Caco-2 (cell line): ENCODE measurements around the gene REPIN1. TPM values are rescaled to one million over a fixed set of nuclear protein-coding genes. Genes with fewer than 3 reads are reported as not detected.
A peak's percentile ranks its signal among the peaks of the same experiment; 100 is the strongest.

ENCODE experiments used
- BruUV-seq: library from RNA; stranded (reverse); fragments of 400-500 nt; replicated peaks from 2 replicates; lab custom pipeline; 2021; lab: Mats Ljungman, UMichigan
- CTCF ChIA-PET: fragments of 300-600 bp; sonication (Branson Sonifier 250); formaldehyde crosslinking; loops from one replicate; lab custom pipeline; 2022; ENCODE audit warnings: antibody characterized with exemption; lab: Charles Lee
- POLR2A ChIA-PET: fragments of 300-600 bp; sonication (Branson Sonifier 250); formaldehyde crosslinking; loops from one replicate; lab custom pipeline; 2022; ENCODE audit warnings: antibody characterized with exemption; lab: Charles Lee
- DNase-seq, 2 experiments: peaks; one replicate each; pipeline versions ENCODE4 v3.0.0 to v3.0.0-alpha.2; 2020 to 2022
- H3K27me3 ChIP-seq: replicated peaks from 2 replicates; pipeline ENCODE4 v1.6.0; 2011; ENCODE audit warnings: low read length; ENCODE audit not compliant: control insufficient read depth, insufficient read depth
- H3K36me3 ChIP-seq: 2 replicates; pipeline ENCODE4 v1.5.1; 2011; ENCODE audit warnings: low read length; ENCODE audit not compliant: control insufficient read depth, insufficient read depth
- H3K4me1 ChIP-seq: fragments of 250-450 bp; sonication (Bioruptor Pico); 2 replicates; pipeline ENCODE4 v1.5.1; 2020; ENCODE audit warnings: mild to moderate bottlenecking
- H3K4me3 ChIP-seq: 2 replicates; pipeline ENCODE4 v1.5.1; 2011; ENCODE audit warnings: low read depth, mild to moderate bottlenecking, control low read depth, low read length
- H3K9me3 ChIP-seq: fragments of 250-450 bp; sonication (Bioruptor Pico); 2 replicates; pipeline ENCODE4 v1.5.1; 2020; ENCODE audit warnings: mild to moderate bottlenecking, moderate library complexity
- H3K27ac Mint-ChIP-seq: one replicate; pipeline ENCODE4 v1.8.0; 2022; ENCODE audit warnings: mixed read lengths; ENCODE audit not compliant: unreplicated experiment
- H3K27me3 Mint-ChIP-seq: one replicate; pipeline ENCODE4 v1.8.0; 2022; ENCODE audit warnings: mixed read lengths; ENCODE audit not compliant: insufficient read depth, unreplicated experiment
- H3K36me3 Mint-ChIP-seq: one replicate; pipeline ENCODE4 v1.8.0; 2022; ENCODE audit warnings: mild to moderate bottlenecking, mixed read lengths; ENCODE audit not compliant: insufficient read depth, unreplicated experiment
- H3K4me1 Mint-ChIP-seq: one replicate; pipeline ENCODE4 v1.8.0; 2022; ENCODE audit warnings: low read depth, mixed read lengths; ENCODE audit not compliant: unreplicated experiment
- H3K4me3 Mint-ChIP-seq: one replicate; pipeline ENCODE4 v1.8.0; 2022; ENCODE audit warnings: mild to moderate bottlenecking, moderate library complexity, mixed read lengths; ENCODE audit not compliant: unreplicated experiment
- H3K9me3 Mint-ChIP-seq: one replicate; pipeline ENCODE4 v1.8.0; 2022; ENCODE audit warnings: mixed read lengths; ENCODE audit not compliant: unreplicated experiment
- CTCF ChIP-seq, 2 experiments: fragments of 200-600 bp in 1 of 2; IDR thresholded peaks; 1 replicate in 1 of 2; 2 replicates in 1 of 2; pipeline versions ENCODE4 v1.5.1 to v1.8.0; 2011 to 2022; ENCODE audit warnings: antibody characterized with exemption in 1 of 2, control low read depth in 1 of 2, inconsistent platforms in 1 of 2, low read depth in 1 of 2, low read length in 1 of 2, mild to moderate bottlenecking in 1 of 2, moderate library complexity in 1 of 2; ENCODE audit not compliant: insufficient read depth in 1 of 2, severe bottlenecking in 1 of 2, unreplicated experiment in 1 of 2
- intact Hi-C: fragments of 100-400 bp; cut with micrococcal nuclease; formaldehyde crosslinking; loops from one replicate; pipeline ENCODE4 v1.10.0; 2022; ENCODE audit not compliant: unreplicated experiment
- total RNA-seq: library from RNA; stranded (reverse); gene quantifications from 2 replicates; pipeline ENCODE4 v1.2.3, GENCODE V29; 2022

REPIN1 gene
- total RNA-seq, 1 experiment from 2014 or later = 148 TPM

GRCh38 chr7:150351587-150352194 is 16.9 kb upstream of the REPIN1 start:
- no peak overlapping the region for H3K4me3 ChIP-seq
- H3K4me1 ChIP-seq = no peaks in the 10 kb centered on the region
- Mint-ChIP-seq H3K4me1 (no peaks in the 10 kb centered on the region), H3K36me3 (no peaks in the 10 kb centered on the region), H3K4me3 (no peak overlapping the region), H3K27ac (no peak overlapping the region), H3K27me3 (no peaks in the 10 kb centered on the region), H3K9me3 (no peaks in the 10 kb centered on the region)
- no peak for DNase-seq
- intact Hi-C loops = no loop called here
- ChIA-PET POLR2A (no interaction called here), CTCF (interaction anchor here (0.6 kb wide), 1 partner anchor 13 kb away, joined by 4 read pairs; no protein-coding TSS in a partner anchor)
- TF ChIP-seq CTCF (IDR thresholded peaks at IDR 0.05; ENCODE audit: insufficient read depth in 1 of 2, low read depth in 1 of 2, low read length in 1 of 2, severe bottlenecking in 1 of 2, unreplicated experiment in 1 of 2) = no peak
- H3K9me3 ChIP-seq = no peaks in the 10 kb centered on the region
- no peaks in the 10 kb centered on the region for H3K27me3 ChIP-seq
- no TSS peak for BruUV-seq
- no peaks in the 10 kb centered on the region for H3K36me3 ChIP-seq

- H3K4me1 Mint-ChIP-seq = peaks cover 11% of the 10 kb centered on the region
- Histone ChIP-seq H3K9me3 (no peaks in the 10 kb centered on the region), H3K4me3 (no peak overlapping the region), H3K27me3 (no peaks in the 10 kb centered on the region), H3K36me3 (no peaks in the 10 kb centered on the region), H3K4me1 (no peaks in the 10 kb centered on the region)
- POLR2A ChIA-PET = interaction anchor here (1.1 kb wide), 1 partner anchor 13 kb away, joined by 5 read pairs; the partner anchor contains the start of gene REPIN1
- no peak overlapping the region for H3K4me3 Mint-ChIP-seq
- H3K9me3 Mint-ChIP-seq = peaks cover 12% of the 10 kb centered on the region
- H3K36me3 Mint-ChIP-seq = no peaks in the 10 kb centered on the region
- intact Hi-C loops = loop anchor here (1.0 kb wide), 3 partner anchors 23 to 66 kb away; no protein-coding TSS in a partner anchor
- no peak for TF ChIP-seq CTCF (IDR thresholded peaks at IDR 0.05; ENCODE audit: insufficient read depth in 1 of 2, low read depth in 1 of 2, low read length in 1 of 2, severe bottlenecking in 1 of 2, unreplicated experiment in 1 of 2)
- no peaks in the 10 kb centered on the region for H3K27me3 Mint-ChIP-seq
- CTCF ChIA-PET = interaction anchor here (0.7 to 1.1 kb wide), 3 partner anchors 13 to 731 kb away, joined by 3 to 4 read pairs (median 3); partner anchors contain the start of gene REPIN1
- no TSS peak for BruUV-seq
- no peak overlapping the region for H3K27ac Mint-ChIP-seq
- no peak for DNase-seq
Observed at GRCh38 chr7:150355666-150356059, 13.0 kb upstream of the REPIN1 start.

GRCh38 chr7:150356265-150356897 is 12.2 kb upstream of the REPIN1 start:
- no peaks in the 10 kb centered on the region for H3K36me3 Mint-ChIP-seq

More at GRCh38 chr7:150356265-150356897, 12.2 kb upstream of the REPIN1 start:
- Mint-ChIP-seq H3K4me1 (peaks cover 11% of the 10 kb centered on the region), H3K27ac (no peak overlapping the region), H3K4me3 (no peak overlapping the region), H3K9me3 (peaks cover 12% of the 10 kb centered on the region), H3K27me3 (no peaks in the 10 kb centered on the region)
- peak; percentile 68 to 73 for TF ChIP-seq CTCF (IDR thresholded peaks at IDR 0.05; ENCODE audit: insufficient read depth in 1 of 2, low read depth in 1 of 2, low read length in 1 of 2, severe bottlenecking in 1 of 2, unreplicated experiment in 1 of 2)
- Histone ChIP-seq H3K27me3 (no peaks in the 10 kb centered on the region), H3K9me3 (no peaks in the 10 kb centered on the region), H3K4me3 (no peak overlapping the region), H3K4me1 (no peaks in the 10 kb centered on the region), H3K36me3 (no peaks in the 10 kb centered on the region)
- intact Hi-C loops = loop anchor here (1.0 kb wide), 3 partner anchors 22 to 65 kb away; no protein-coding TSS in a partner anchor
- ChIA-PET CTCF (interaction anchor here (0.9 kb wide), 1 partner anchor 13 kb away, joined by 3 read pairs; no protein-coding TSS in a partner anchor), POLR2A (no interaction called here)
- DNase-seq = peak in 1 of 2 experiments; percentile 42
- no TSS peak for BruUV-seq
